Stimulated activated naive CD8-positive, alpha-beta T cell treated with anti-CD3 and anti-CD28 coated beads, Interleukin-15, amount 100 ng/mL, for 72 hours (primary cell): ENCODE measurements around the gene NCK2.
A peak's percentile ranks its signal among the peaks of the same experiment; 100 is the strongest.

Experiments used
- ATAC-seq: fragments of 150-1000 bp; cut with Tn5 transposase; 2 replicates; pipeline ENCODE4 v1.10.0; 2021; ENCODE audit warnings: mild to moderate bottlenecking, moderate library complexity
- DNase-seq, 2 donors: peaks; one replicate each; pipeline ENCODE4 v3.0.0; 2021 to 2022
- H3K27ac Mint-ChIP-seq, 2 donors: one replicate each; pipeline ENCODE4 v1.8.0; 2022; ENCODE audit warnings: mild to moderate bottlenecking in 2 of 2, mixed read lengths in 2 of 2, moderate library complexity in 2 of 2
- H3K27me3 Mint-ChIP-seq: one replicate; pipeline ENCODE4 v1.8.0; 2022; ENCODE audit warnings: mixed read lengths
- H3K4me1 Mint-ChIP-seq: one replicate; pipeline ENCODE4 v1.8.0; 2022; ENCODE audit warnings: mild to moderate bottlenecking, mixed read lengths
- H3K4me3 Mint-ChIP-seq, 2 donors: one replicate each; pipeline ENCODE4 v1.8.0; 2022; ENCODE audit warnings: mild to moderate bottlenecking in 2 of 2, mixed read lengths in 2 of 2, moderate library complexity in 1 of 2
- H3K9me3 Mint-ChIP-seq, 2 donors: one replicate each; pipeline ENCODE4 v1.8.0; 2022; ENCODE audit warnings: mixed read lengths in 2 of 2

The NCK2 gene

GRCh38 chr2:105836840-105837692, 92.4 kb downstream of the NCK2 start:
- Mint-ChIP-seq H3K27ac (peak overlapping the region; percentile 95 to 97), H3K27me3 (no peaks in the 10 kb centered on the region), H3K4me3 (peak overlapping the region; percentile 70 to 79), H3K9me3 (peaks cover 35 to 36% of the 10 kb centered on the region in 2 donors), H3K4me1 (peaks cover 94% of the 10 kb centered on the region)
- ATAC-seq (peak; percentile 90), DNase-seq (peak; percentile 53 to 74)

DNA sequence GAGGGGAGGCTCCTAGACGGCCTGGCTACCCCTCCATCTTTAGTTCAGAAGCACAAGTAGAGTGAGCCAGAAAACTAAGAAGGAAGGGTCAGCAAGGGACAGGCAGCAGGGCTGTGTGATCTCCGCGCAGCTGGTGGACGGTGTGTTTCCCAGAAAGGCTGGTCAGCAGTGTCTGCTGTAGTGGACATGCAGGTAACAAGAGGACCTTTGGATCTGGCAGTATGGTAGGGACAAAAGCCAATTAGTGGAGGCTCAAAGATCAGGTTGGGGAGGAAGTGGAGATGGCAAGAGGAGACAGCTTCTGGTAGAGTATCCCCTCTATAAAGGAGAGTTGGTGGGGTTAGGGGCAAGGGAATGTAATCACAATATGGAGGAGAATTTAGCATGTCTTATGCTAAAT, 95.1 kb downstream of the NCK2 start:
- DNase-seq (no peak), ATAC-seq (no peak)
- Mint-ChIP-seq H3K27me3 (no peaks in the 10 kb centered on the region), H3K4me1 (peaks cover 91% of the 10 kb centered on the region), H3K27ac (peak overlapping the region; percentile 88 to 90), H3K4me3 (peak overlapping the region; percentile 22 to 41), H3K9me3 (peaks cover 13 to 16% of the 10 kb centered on the region in 2 donors)

GRCh38 chr2:105840933-105841332, 96.2 kb downstream of the NCK2 start:
- H3K9me3 Mint-ChIP-seq, result peaks cover 5 to 7% of the 10 kb centered on the region in 2 donors
- DNase-seq (no peak), ATAC-seq (peak; percentile 31)
- peak overlapping the region; percentile 39 to 52 for H3K4me3 Mint-ChIP-seq
- H3K27ac Mint-ChIP-seq, result peak overlapping the region; percentile 65 to 82
- no peaks in the 10 kb centered on the region for H3K27me3 Mint-ChIP-seq
- peaks cover 87% of the 10 kb centered on the region for H3K4me1 Mint-ChIP-seq

DNA sequence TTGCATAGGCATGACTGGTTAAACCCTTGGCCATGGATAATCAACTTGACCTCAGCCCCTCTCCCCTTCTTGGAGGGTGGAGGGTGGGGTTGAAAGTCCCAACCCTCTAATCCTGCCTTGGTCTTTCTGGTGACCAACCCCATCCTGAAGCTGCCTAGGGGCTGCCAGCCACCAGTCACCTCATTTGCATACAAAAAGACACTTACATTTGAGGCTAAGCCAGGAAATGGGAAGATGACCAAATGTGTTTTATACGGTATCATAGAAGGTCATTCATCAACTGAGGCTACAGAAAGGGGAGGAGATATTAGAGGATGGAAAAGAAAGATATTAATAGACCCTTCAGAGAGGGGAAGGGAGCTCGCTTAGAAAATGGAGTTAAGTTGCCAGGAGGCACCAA, 96.8 kb downstream of the NCK2 start:
- Mint-ChIP-seq H3K27me3 (no peaks in the 10 kb centered on the region), H3K9me3 (peaks cover 0 to under 1% of the 10 kb centered on the region in 2 donors), H3K27ac (peak overlapping the region in 1 of 2 donors; percentile 85), H3K4me3 (peak overlapping the region; percentile 9 to 52), H3K4me1 (peaks cover 87% of the 10 kb centered on the region)
- DNase-seq, result no peak
- ATAC-seq, result no peak

DNA sequence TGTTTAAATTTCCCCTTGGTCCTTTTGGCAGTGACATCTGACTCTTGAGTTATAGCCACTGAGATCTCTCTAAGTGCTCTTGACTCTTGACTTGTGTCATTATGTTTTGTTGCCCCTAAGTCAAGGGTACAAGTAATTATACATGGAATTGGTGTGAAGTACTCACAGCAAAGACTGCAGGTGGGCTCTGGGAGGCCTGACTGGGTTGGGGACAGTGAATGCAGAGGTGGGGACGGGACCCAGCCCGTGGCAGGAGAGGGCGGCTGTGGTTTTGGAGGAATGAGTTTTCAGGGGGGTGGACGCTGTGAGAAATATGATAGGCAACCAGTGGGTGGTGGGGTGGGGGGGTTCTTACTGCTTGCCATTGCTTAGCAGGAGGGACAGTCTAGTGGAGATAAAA, 97.8 kb downstream of the NCK2 start:
- H3K27me3 Mint-ChIP-seq, result no peaks in the 10 kb centered on the region
- H3K4me1 Mint-ChIP-seq, result peaks cover 87% of the 10 kb centered on the region
- H3K4me3 Mint-ChIP-seq, result peak overlapping the region; percentile 41 to 61
- DNase-seq (no peak), ATAC-seq (peak; percentile 19)
- no peaks in the 10 kb centered on the region for H3K9me3 Mint-ChIP-seq
- peak overlapping the region; percentile 23 to 79 for H3K27ac Mint-ChIP-seq

DNA sequence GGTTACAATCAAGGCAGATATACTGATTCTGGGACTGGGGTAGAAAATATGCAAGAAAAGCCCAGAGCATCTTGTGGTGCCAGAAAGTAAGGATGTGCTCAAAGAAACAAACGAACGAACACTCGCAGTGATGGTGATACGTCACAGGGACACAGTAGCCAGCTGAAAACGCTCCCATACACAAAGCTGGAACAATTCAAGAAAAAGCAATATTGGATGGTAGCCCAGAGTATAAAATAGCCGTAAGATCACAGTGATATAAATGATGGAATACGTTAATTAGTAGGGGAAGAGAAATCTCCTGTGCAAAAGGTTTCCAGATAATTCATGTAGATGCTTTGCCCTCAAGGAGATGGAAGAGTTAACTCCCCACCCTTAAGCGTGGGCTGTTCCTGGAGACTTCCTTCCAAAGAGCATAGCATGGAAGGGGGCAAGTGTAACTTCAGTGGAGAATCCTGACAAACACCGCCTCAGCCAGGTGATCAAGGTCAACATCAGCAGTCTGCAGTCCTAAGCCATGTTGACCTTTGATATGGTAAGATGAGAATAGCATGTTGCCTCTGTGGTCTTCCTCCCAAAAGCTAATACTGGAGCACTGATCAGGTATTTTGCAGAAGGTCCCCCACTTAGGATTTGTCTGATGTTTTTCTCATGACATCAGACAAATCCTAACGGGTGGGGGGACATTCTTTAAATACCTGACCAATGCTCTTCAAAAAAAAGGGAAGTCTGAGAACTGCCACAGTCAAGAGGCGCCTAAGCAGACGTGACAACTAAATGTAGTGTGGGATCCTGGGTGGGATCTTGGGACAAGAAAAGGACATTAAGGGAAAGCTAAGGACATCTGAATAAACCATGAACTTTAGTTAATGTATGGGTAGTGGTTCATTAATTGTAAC, 99.0 kb downstream of the NCK2 start:
- Mint-ChIP-seq H3K9me3 (no peaks in the 10 kb centered on the region), H3K4me3 (no peak overlapping the region), H3K27me3 (no peaks in the 10 kb centered on the region), H3K27ac (no peak overlapping the region), H3K4me1 (peaks cover 92% of the 10 kb centered on the region)
- DNase-seq (no peak), ATAC-seq (no peak)

- no peak for ATAC-seq
Measured at GRCh38 chr2:105845976-105846375, 101.3 kb downstream of the NCK2 start.

GRCh38 chr2:105847056-105847455, 102.3 kb downstream of the NCK2 start:
- no peak for ATAC-seq
- H3K27ac Mint-ChIP-seq, result peak overlapping the region; percentile 83 to 84
- H3K27me3 Mint-ChIP-seq, result no peaks in the 10 kb centered on the region
- peaks cover 89% of the 10 kb centered on the region for H3K4me1 Mint-ChIP-seq
- no peak overlapping the region for H3K4me3 Mint-ChIP-seq
- no peaks in the 10 kb centered on the region for H3K9me3 Mint-ChIP-seq
- no peak for DNase-seq

More at GRCh38 chr2:105845976-105846375, 101.3 kb downstream of the NCK2 start:
- no peaks in the 10 kb centered on the region for H3K9me3 Mint-ChIP-seq
- H3K4me1 Mint-ChIP-seq, result peaks cover 89% of the 10 kb centered on the region
- H3K27ac Mint-ChIP-seq, result no peak overlapping the region
- H3K27me3 Mint-ChIP-seq, result no peaks in the 10 kb centered on the region
- DNase-seq, result no peak
- H3K4me3 Mint-ChIP-seq, result no peak overlapping the region

DNA sequence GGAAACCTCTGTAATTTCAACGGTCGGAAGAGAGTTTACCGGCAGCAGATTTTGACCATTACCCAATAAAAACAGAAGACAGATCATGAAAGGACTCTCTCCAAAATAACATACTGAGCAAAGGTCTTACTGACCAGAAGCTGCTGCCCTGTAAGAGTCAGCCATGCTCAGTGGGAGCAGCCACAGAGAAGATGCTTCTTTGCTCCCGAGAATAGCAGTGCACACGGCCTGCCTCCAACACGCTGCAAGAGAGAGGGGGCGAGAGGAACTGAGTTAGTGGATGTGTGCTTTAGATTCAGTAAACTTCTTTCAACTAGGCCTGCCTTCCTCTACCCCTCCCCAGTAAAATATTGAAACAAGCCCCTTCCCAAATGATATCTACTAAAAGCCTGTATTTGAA, 103.7 kb downstream of the NCK2 start:
- H3K4me1 Mint-ChIP-seq, result peaks cover 89% of the 10 kb centered on the region
- peak overlapping the region in 1 of 2 donors; percentile 1 for H3K27ac Mint-ChIP-seq
- ATAC-seq, result no peak
- no peaks in the 10 kb centered on the region for H3K27me3 Mint-ChIP-seq
- H3K4me3 Mint-ChIP-seq, result no peak overlapping the region
- no peaks in the 10 kb centered on the region for H3K9me3 Mint-ChIP-seq
- no peak for DNase-seq

- ATAC-seq (peak; percentile 43), DNase-seq (no peak)
- no peaks in the 10 kb centered on the region for H3K9me3 Mint-ChIP-seq
- no peak overlapping the region for H3K4me3 Mint-ChIP-seq
- H3K27me3 Mint-ChIP-seq, result no peaks in the 10 kb centered on the region
- peaks cover 84% of the 10 kb centered on the region for H3K4me1 Mint-ChIP-seq
- H3K27ac Mint-ChIP-seq, result no peak overlapping the region
Measured at GRCh38 chr2:105849431-105850179, 104.9 kb downstream of the NCK2 start.

GRCh38 chr2:105852066-105852465, 107.4 kb downstream of the NCK2 start:
- Mint-ChIP-seq H3K9me3 (no peaks in the 10 kb centered on the region), H3K27ac (no peak overlapping the region), H3K27me3 (no peaks in the 10 kb centered on the region), H3K4me3 (no peak overlapping the region), H3K4me1 (peaks cover 90% of the 10 kb centered on the region)
- DNase-seq, result no peak
- no peak for ATAC-seq

- ATAC-seq, result no peak
- Mint-ChIP-seq H3K27ac (peak overlapping the region; percentile 0 to 16), H3K4me1 (peaks cover 90% of the 10 kb centered on the region), H3K27me3 (no peaks in the 10 kb centered on the region), H3K9me3 (no peaks in the 10 kb centered on the region), H3K4me3 (no peak overlapping the region)
- no peak for DNase-seq
Measured at GRCh38 chr2:105853354-105854088, 108.8 kb downstream of the NCK2 start.

- no peak for DNase-seq
- H3K4me3 Mint-ChIP-seq, result peak overlapping the region in 1 of 2 donors; percentile 32
- peaks cover 90% of the 10 kb centered on the region for H3K4me1 Mint-ChIP-seq
- peak overlapping the region; percentile 93 to 97 for H3K27ac Mint-ChIP-seq
- no peaks in the 10 kb centered on the region for H3K9me3 Mint-ChIP-seq
- no peaks in the 10 kb centered on the region for H3K27me3 Mint-ChIP-seq
- ATAC-seq, result no peak
Measured at GRCh38 chr2:105854972-105855371, 110.3 kb downstream of the NCK2 start.

DNA sequence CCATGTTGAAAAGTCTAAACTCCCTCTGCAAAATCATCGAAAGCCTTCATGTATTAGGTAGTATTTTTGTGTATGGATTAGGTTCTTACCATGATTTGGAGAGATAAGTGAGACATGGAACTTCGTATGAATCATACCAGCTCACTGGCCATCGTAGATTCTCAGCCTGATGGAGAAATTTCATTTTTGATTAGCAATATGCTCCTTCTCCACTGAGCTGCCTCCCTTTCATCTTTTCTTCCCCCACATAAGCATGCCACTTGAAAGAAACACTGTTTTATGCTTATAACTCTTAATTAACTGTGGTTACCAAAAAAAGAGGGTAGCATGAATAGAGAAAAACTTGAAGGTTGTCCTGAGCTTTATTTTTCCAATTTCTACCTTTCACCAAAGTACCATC, 111.9 kb downstream of the NCK2 start:
- DNase-seq, result no peak
- peaks cover 92% of the 10 kb centered on the region for H3K4me1 Mint-ChIP-seq
- peak; percentile 44 for ATAC-seq
- H3K9me3 Mint-ChIP-seq, result no peaks in the 10 kb centered on the region
- H3K27me3 Mint-ChIP-seq, result no peaks in the 10 kb centered on the region
- peak overlapping the region; percentile 93 to 97 for H3K27ac Mint-ChIP-seq
- H3K4me3 Mint-ChIP-seq, result peak overlapping the region; percentile 73 to 77
